Hepatic stellate cell (primary cell): ENCODE results near the gene EID1.
"Not testable (repeated sequence)": the region's sequence is repeated elsewhere in the genome, so short reads cannot be mapped to it uniquely, and the experiment has no call there.

Source experiments
- DNase-seq: peaks from one replicate; pipeline ENCODE4 v3.0.0; 2011; ENCODE audit warnings: low spot score

Gene EID1

GRCh38 chr15:48910554-48910953 lies 32.6 kb downstream of the EID1 start:
- DNase-seq, result not testable (repeated sequence)

- DNase-seq, result no peak
These were observed 35.2 kb downstream of the EID1 start for GRCh38 chr15:48913141-48913540.

- no peak for DNase-seq
These were observed 36.8 kb downstream of the EID1 start for GRCh38 chr15:48914717-48915116.

GRCh38 chr15:48915861-48916260 lies 37.9 kb downstream of the EID1 start:
- no peak for DNase-seq

GRCh38 chr15:48916721-48917120 lies 38.8 kb downstream of the EID1 start:
- no peak for DNase-seq

- no peak for DNase-seq
These were observed 44.1 kb downstream of the EID1 start for GRCh38 chr15:48922046-48922445.

- DNase-seq, result no peak
These were observed 46.8 kb downstream of the EID1 start for GRCh38 chr15:48924528-48925393.

- DNase-seq, result peak; percentile 49
These were observed 47.8 kb downstream of the EID1 start for GRCh38 chr15:48925714-48926223.

GRCh38 chr15:48928877-48929538 lies 51.1 kb downstream of the EID1 start:
- no peak for DNase-seq

- DNase-seq, result no peak
These were observed 51.7 kb downstream of the EID1 start for GRCh38 chr15:48929661-48930060.
